Epithelial cell of alveolus of lung (primary cell): Measurements from ENCODE around the gene TUBA3E. TPM values are rescaled to one million over a fixed set of nuclear protein-coding genes. Genes with fewer than 3 reads are reported as not detected.

Experiments
- total RNA-seq: library from RNA; depleted of rRNA; stranded (reverse); fragments of >200 nt; gene quantifications from 2 replicates; pipeline ENCODE4 v1.2.1, GENCODE V29; 2015

TUBA3E gene
- total RNA-seq = not detected in 2 replicates

GRCh38 chr2:130198343-130198742, at the start of gene TUBA3E:
Gene TUBA3E (minus strand): TSS chr2:130198439. CDS start chr2:130198360, 79 bp downstream.

GRCh38 chr2:130181880-130182682, 16.2 kb downstream of the TUBA3E start, which contains the start of gene MZT2B:
Gene MZT2B (plus strand): TSS chr2:130182262. CDS start chr2:130182283, 21 bp downstream.

GRCh38 chr2:130181325-130181879, 16.8 kb downstream of the TUBA3E start, which contains the start of gene SMPD4:
Gene SMPD4 (minus strand): TSS chr2:130181602. CDS start chr2:130176592, 5,010 bp downstream.

GRCh38 chr2:130145006-130145414, 53.2 kb downstream of the TUBA3E start, which contains the start of gene CCDC74B:
Gene CCDC74B (minus strand): TSS chr2:130145112. CDS start chr2:130144996, 116 bp downstream.

Other genes starting within 250 kb of the TUBA3E start
- under 0.01 TPM in 1 of 2 replicates, not detected in the other for gene RAB6C, start 218.8 kb downstream of the TUBA3E start, total RNA-seq
- not detected in 2 replicates for gene POTEF, start 69.2 kb downstream of the TUBA3E start, total RNA-seq
- gene CCDC74B, start 53.3 kb downstream of the TUBA3E start, total RNA-seq = 5.4 and 17.9 TPM in 2 replicates
- gene SMPD4, start 16.8 kb downstream of the TUBA3E start, total RNA-seq = 39.2 and 47.1 TPM in 2 replicates
- 263 and 313 TPM in 2 replicates for gene MZT2B, start 16.2 kb downstream of the TUBA3E start, total RNA-seq
- gene IMP4, start 144.5 kb upstream of the TUBA3E start, total RNA-seq = 59.9 and 102 TPM in 2 replicates
- 14.1 and 22.9 TPM in 2 replicates for gene PTPN18, start 157.6 kb upstream of the TUBA3E start, total RNA-seq